ENCODE data around the gene ACOT13. TPM values are rescaled to one million over a fixed set of nuclear protein-coding genes. Genes with fewer than 3 reads are reported as not detected.

ACOT13 gene
- total and polyA plus RNA-seq, 2 of the 8 experiments (the other 6 are each of a cell fraction or from before 2014, with no cell fraction given), result 27.6 to 40.6 TPM

DNA sequence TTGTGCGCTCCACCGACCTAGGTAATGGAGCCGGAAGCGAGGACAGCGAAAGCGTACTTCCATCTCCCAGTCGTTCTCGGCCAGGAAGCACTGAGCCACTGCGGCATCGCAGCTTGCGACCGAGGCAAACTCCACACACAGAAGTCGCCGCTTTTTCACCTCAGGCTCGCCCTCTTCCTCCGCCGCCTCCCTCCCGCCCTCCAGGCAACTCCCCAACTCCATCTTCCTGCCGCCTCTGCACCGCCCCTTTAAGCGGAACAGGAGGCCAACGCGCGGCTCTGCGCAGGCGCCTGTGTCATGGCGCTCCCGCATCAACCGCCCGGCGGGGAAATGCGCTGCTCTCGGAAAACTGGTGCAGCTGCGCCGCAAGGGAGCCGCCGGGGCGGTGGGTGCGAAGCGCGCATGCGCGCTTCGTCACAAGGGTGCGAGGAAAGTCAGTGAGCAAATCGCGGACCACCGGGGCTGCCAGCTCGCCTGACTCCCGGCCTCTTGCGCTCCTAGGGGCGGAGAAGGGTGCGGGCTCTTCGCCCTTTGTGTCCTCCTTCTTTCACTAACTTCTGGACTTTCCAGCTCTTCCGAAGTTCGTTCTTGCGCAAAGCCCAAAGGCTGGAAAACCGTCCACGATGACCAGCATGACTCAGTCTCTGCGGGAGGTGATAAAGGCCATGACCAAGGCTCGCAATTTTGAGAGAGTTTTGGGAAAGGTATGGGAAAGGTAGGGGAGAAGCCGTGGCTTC is at the start of gene ACOT13, which contains the start of gene TDP2 (continued):
- TF ChIP-seq TCF12 (IDR thresholded peaks at IDR 0.05; ENCODE audit: low read depth, low read length) (no peak), KDM4A (IDR thresholded peaks at IDR 0.05; ENCODE audit: low read depth, low read length, severe bottlenecking) (peak; percentile 95), NRF1 (IDR thresholded peaks at IDR 0.05; ENCODE audit: low read depth, low read length) (peak; percentile 90), SAP30 (IDR thresholded peaks at IDR 0.05; ENCODE audit: insufficient read depth, insufficient replicate concordance, low read length) (no peak), RFX5 (IDR thresholded peaks at IDR 0.05; ENCODE audit: borderline replicate concordance, low read depth, low read length) (no peak), SIX5 (IDR thresholded peaks at IDR 0.05; ENCODE audit: low read depth, low read length) (no peak), FOSL1 (IDR thresholded peaks at IDR 0.05; ENCODE audit: insufficient read depth, low read depth, low read length) (no peak), BRCA1 (IDR thresholded peaks at IDR 0.05; ENCODE audit: low read depth, low read length) (no peak), SP4 (IDR thresholded peaks at IDR 0.05; ENCODE audit: low read length) (peak; percentile 38; the same call in 1 of the 2 replicates), TEAD4 (IDR thresholded peaks at IDR 0.05; ENCODE audit: low read depth, low read length) (no peak), RAD21 (IDR thresholded peaks at IDR 0.05 in 1 of 2, conservative IDR thresholded peaks at IDR 0.05 in 1 of 2; ENCODE audit: low read depth in 2 of 2, low read length in 2 of 2) (peak; percentile 47 to 63), EZH2 (IDR thresholded peaks at IDR 0.05; ENCODE audit: low read depth, low read length, severe bottlenecking) (no peak), BCL11A (IDR thresholded peaks at IDR 0.05; ENCODE audit: low read depth in 2 of 2, low read length in 2 of 2) (no peak), TAF7 (optimal IDR thresholded peaks at IDR 0.05; ENCODE audit: borderline replicate concordance, low read depth, low read length) (peak; percentile 70), ZNF274 (IDR thresholded peaks at IDR 0.05; ENCODE audit: borderline replicate concordance, extremely low read depth, low read length) (no peak), POLR2A (IDR thresholded peaks at IDR 0.05; ENCODE audit: control extremely low read depth in 1 of 2, low read depth in 2 of 2, low read length in 2 of 2) (peak; percentile 86 to 94), JUN (IDR thresholded peaks at IDR 0.05; ENCODE audit: low read depth, low read length) (no peak), CBX5 (IDR thresholded peaks at IDR 0.05; ENCODE audit: low read depth, low read length) (no peak), RBBP5 (IDR thresholded peaks at IDR 0.05; ENCODE audit: borderline replicate concordance, low read depth, low read length) (no peak)
- TF ChIP-seq, protein P1, sequence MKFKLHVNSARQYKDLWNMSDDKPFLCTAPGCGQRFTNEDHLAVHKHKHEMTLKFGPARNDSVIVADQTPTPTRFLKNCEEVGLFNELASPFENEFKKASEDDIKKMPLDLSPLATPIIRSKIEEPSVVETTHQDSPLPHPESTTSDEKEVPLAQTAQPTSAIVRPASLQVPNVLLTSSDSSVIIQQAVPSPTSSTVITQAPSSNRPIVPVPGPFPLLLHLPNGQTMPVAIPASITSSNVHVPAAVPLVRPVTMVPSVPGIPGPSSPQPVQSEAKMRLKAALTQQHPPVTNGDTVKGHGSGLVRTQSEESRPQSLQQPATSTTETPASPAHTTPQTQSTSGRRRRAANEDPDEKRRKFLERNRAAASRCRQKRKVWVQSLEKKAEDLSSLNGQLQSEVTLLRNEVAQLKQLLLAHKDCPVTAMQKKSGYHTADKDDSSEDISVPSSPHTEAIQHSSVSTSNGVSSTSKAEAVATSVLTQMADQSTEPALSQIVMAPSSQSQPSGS (IDR thresholded peaks at IDR 0.05; ENCODE audit: low read length), result no peak
- TF ChIP-seq, protein P2, sequence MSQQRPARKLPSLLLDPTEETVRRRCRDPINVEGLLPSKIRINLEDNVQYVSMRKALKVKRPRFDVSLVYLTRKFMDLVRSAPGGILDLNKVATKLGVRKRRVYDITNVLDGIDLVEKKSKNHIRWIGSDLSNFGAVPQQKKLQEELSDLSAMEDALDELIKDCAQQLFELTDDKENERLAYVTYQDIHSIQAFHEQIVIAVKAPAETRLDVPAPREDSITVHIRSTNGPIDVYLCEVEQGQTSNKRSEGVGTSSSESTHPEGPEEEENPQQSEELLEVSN (IDR thresholded peaks at IDR 0.05), result peak; percentile 61
- TF ChIP-seq, protein P3, sequence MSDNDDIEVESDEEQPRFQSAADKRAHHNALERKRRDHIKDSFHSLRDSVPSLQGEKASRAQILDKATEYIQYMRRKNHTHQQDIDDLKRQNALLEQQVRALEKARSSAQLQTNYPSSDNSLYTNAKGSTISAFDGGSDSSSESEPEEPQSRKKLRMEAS (IDR thresholded peaks at IDR 0.05), result peak; percentile 21; the same call in 1 of the 2 replicates
